ENCODE data around the gene CDC6.

CDC6 gene

GRCh38 chr17:40251576-40251975 lies 36.1 kb upstream of the CDC6 start (continued):
- TF ChIP-seq, protein P1, sequence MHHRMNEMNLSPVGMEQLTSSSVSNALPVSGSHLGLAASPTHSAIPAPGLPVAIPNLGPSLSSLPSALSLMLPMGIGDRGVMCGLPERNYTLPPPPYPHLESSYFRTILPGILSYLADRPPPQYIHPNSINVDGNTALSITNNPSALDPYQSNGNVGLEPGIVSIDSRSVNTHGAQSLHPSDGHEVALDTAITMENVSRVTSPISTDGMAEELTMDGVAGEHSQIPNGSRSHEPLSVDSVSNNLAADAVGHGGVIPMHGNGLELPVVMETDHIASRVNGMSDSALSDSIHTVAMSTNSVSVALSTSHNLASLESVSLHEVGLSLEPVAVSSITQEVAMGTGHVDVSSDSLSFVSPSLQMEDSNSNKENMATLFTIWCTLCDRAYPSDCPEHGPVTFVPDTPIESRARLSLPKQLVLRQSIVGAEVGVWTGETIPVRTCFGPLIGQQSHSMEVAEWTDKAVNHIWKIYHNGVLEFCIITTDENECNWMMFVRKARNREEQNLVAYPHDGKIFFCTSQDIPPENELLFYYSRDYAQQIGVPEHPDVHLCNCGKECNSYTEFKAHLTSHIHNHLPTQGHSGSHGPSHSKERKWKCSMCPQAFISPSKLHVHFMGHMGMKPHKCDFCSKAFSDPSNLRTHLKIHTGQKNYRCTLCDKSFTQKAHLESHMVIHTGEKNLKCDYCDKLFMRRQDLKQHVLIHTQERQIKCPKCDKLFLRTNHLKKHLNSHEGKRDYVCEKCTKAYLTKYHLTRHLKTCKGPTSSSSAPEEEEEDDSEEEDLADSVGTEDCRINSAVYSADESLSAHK (tag by site-specific recombination; IDR thresholded peaks at IDR 0.05) = peak; percentile 74
- TF ChIP-seq ZNF157 (tag by site-specific recombination; IDR thresholded peaks at IDR 0.05) = no peak
- TF ChIP-seq ZNF416 (tag by site-specific recombination; IDR thresholded peaks at IDR 0.05) = no peak
- 0 out of 2 replicates have a peak, but pooled peaks have one; percentile 51 for TF ChIP-seq MZF1 (tag by site-specific recombination; IDR thresholded peaks at IDR 0.05; ENCODE audit: borderline replicate concordance)
- no peak for TF ChIP-seq ZNF350 (tag by site-specific recombination; IDR thresholded peaks at IDR 0.05)
- no peak for TF ChIP-seq ZNF239 (tag by site-specific recombination; IDR thresholded peaks at IDR 0.05)
- TF ChIP-seq ZNF837 (tag by site-specific recombination; IDR thresholded peaks at IDR 0.05) = no peak
- TF ChIP-seq ZNF560 (tag by site-specific recombination; IDR thresholded peaks at IDR 0.05; ENCODE audit: borderline replicate concordance) = no peak
- TF ChIP-seq ZNF658 (tag by site-specific recombination; IDR thresholded peaks at IDR 0.05) = no peak
- TF ChIP-seq, protein P2, sequence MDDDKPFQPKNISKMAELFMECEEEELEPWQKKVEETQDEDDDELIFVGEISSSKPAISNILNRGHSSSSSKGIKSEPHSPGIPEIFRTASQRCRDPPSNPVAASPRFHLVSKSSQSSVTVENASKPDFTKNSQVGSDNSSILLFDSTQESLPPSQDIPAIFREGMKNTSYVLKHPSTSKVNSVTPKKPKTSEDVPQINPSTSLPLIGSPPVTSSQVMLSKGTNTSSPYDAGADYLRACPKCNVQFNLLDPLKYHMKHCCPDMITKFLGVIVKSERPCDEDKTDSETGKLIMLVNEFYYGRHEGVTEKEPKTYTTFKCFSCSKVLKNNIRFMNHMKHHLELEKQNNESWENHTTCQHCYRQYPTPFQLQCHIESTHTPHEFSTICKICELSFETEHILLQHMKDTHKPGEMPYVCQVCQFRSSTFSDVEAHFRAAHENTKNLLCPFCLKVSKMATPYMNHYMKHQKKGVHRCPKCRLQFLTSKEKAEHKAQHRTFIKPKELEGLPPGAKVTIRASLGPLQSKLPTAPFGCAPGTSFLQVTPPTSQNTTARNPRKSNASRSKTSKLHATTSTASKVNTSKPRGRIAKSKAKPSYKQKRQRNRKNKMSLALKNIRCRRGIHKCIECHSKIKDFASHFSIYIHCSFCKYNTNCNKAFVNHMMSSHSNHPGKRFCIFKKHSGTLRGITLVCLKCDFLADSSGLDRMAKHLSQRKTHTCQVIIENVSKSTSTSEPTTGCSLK (tag by site-specific recombination; IDR thresholded peaks at IDR 0.05) = no peak
- no peak for TF ChIP-seq REST (tag by site-specific recombination; IDR thresholded peaks at IDR 0.05)
- no peak for TF ChIP-seq ZNF596 (tag by site-specific recombination; IDR thresholded peaks at IDR 0.05)
- no peak for TF ChIP-seq ZBTB49 (tag by site-specific recombination; IDR thresholded peaks at IDR 0.05; ENCODE audit: low read depth)
- TF ChIP-seq, protein P3, sequence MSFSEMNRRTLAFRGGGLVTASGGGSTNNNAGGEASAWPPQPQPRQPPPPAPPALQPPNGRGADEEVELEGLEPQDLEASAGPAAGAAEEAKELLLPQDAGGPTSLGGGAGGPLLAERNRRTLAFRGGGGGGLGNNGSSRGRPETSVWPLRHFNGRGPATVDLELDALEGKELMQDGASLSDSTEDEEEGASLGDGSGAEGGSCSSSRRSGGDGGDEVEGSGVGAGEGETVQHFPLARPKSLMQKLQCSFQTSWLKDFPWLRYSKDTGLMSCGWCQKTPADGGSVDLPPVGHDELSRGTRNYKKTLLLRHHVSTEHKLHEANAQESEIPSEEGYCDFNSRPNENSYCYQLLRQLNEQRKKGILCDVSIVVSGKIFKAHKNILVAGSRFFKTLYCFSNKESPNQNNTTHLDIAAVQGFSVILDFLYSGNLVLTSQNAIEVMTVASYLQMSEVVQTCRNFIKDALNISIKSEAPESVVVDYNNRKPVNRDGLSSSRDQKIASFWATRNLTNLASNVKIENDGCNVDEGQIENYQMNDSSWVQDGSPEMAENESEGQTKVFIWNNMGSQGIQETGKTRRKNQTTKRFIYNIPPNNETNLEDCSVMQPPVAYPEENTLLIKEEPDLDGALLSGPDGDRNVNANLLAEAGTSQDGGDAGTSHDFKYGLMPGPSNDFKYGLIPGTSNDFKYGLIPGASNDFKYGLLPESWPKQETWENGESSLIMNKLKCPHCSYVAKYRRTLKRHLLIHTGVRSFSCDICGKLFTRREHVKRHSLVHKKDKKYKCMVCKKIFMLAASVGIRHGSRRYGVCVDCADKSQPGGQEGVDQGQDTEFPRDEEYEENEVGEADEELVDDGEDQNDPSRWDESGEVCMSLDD (tag by site-specific recombination; IDR thresholded peaks at IDR 0.05) = no peak
- TF ChIP-seq FEZF1 (tag by site-specific recombination; IDR thresholded peaks at IDR 0.05) = peak; percentile 70
- no peak for TF ChIP-seq ZNF585B (tag by site-specific recombination; IDR thresholded peaks at IDR 0.05)
- no peak for TF ChIP-seq ZNF549 (tag by site-specific recombination; IDR thresholded peaks at IDR 0.05)
- peak; percentile 96 for TF ChIP-seq ZEB2 (tag by site-specific recombination; IDR thresholded peaks at IDR 0.05)
- TF ChIP-seq ZNF169 (tag by site-specific recombination; IDR thresholded peaks at IDR 0.05) = no peak
- TF ChIP-seq ZNF785 (tag by site-specific recombination; IDR thresholded peaks at IDR 0.05) = no peak
- TF ChIP-seq ZNF561 (tag by site-specific recombination; IDR thresholded peaks at IDR 0.05; ENCODE audit: borderline replicate concordance) = peak; percentile 88
- TF ChIP-seq ZNF112 (tag by site-specific recombination; IDR thresholded peaks at IDR 0.05) = no peak
- no peak for TF ChIP-seq ZNF654 (tag by site-specific recombination; IDR thresholded peaks at IDR 0.05; ENCODE audit: low read depth)
- 0 out of 2 replicates have a peak, but pooled peaks have one; percentile 9 for TF ChIP-seq SCRT2 (tag by site-specific recombination; IDR thresholded peaks at IDR 0.05)
- TF ChIP-seq KLF7 (tag by site-specific recombination; IDR thresholded peaks at IDR 0.05; ENCODE audit: borderline replicate concordance) = no peak
- TF ChIP-seq ZNF10 (tag by site-specific recombination; IDR thresholded peaks at IDR 0.05) = no peak
- no peak for TF ChIP-seq ZNF621 (tag by site-specific recombination; IDR thresholded peaks at IDR 0.05)

Data from HEK293 (cell line).